ENCODE data around the gene ARL9.

- no peak for TF ChIP-seq POLR2A (IDR thresholded peaks at IDR 0.05; ENCODE audit: low read depth, low read length)
- TF ChIP-seq TAF1 (IDR thresholded peaks at IDR 0.05; ENCODE audit: borderline replicate concordance, low read depth, low read length), result no peak
Measured at GRCh38 chr4:56530269-56531148, 24.9 kb downstream of the ARL9 start.

All from GM12892 (cell line).